ENCODE results near the gene KLHL36.
"Not testable (repeated sequence)": the region's sequence is repeated elsewhere in the genome, so short reads cannot be mapped to it uniquely, and the experiment has no call there.

The KLHL36 gene

GRCh38 chr16:84625556-84625955 is 22.8 kb upstream of the KLHL36 start:
- TF ChIP-seq CTCF (IDR thresholded peaks at IDR 0.05; ENCODE audit: insufficient read depth, low read depth, low read length, missing control alignments), result no peak
- DNase-seq (ENCODE audit: low read depth), result no peak
- H3K4me3 ChIP-seq (ENCODE audit: low read depth, low read length), result no peak overlapping the region

GRCh38 chr16:84628226-84628731 is 20.0 kb upstream of the KLHL36 start:
- TF ChIP-seq CTCF (IDR thresholded peaks at IDR 0.05; ENCODE audit: insufficient read depth, low read depth, low read length, missing control alignments), result no peak
- H3K4me3 ChIP-seq (ENCODE audit: low read depth, low read length), result no peak overlapping the region
- DNase-seq (ENCODE audit: low read depth), result no peak

GRCh38 chr16:84629580-84629979 is 18.7 kb upstream of the KLHL36 start:
- TF ChIP-seq CTCF (IDR thresholded peaks at IDR 0.05; ENCODE audit: insufficient read depth, low read depth, low read length, missing control alignments), result no peak
- H3K4me3 ChIP-seq (ENCODE audit: low read depth, low read length), result no peak overlapping the region
- no peak for DNase-seq (ENCODE audit: low read depth)

- no peak overlapping the region for H3K4me3 ChIP-seq (ENCODE audit: low read depth, low read length)
- no peak for TF ChIP-seq CTCF (IDR thresholded peaks at IDR 0.05; ENCODE audit: insufficient read depth, low read depth, low read length, missing control alignments)
- no peak for DNase-seq (ENCODE audit: low read depth)
Observed at GRCh38 chr16:84630009-84630408, 18.3 kb upstream of the KLHL36 start.

GRCh38 chr16:84630446-84631152 is 17.7 kb upstream of the KLHL36 start:
- TF ChIP-seq CTCF (IDR thresholded peaks at IDR 0.05; ENCODE audit: insufficient read depth, low read depth, low read length, missing control alignments), result no peak
- no peak for DNase-seq (ENCODE audit: low read depth)
- no peak overlapping the region for H3K4me3 ChIP-seq (ENCODE audit: low read depth, low read length)

GRCh38 chr16:84631153-84631466 is 17.2 kb upstream of the KLHL36 start:
- no peak for TF ChIP-seq CTCF (IDR thresholded peaks at IDR 0.05; ENCODE audit: insufficient read depth, low read depth, low read length, missing control alignments)
- no peak for DNase-seq (ENCODE audit: low read depth)
- H3K4me3 ChIP-seq (ENCODE audit: low read depth, low read length), result no peak overlapping the region

GRCh38 chr16:84631886-84632285 is 16.4 kb upstream of the KLHL36 start:
- no peak overlapping the region for H3K4me3 ChIP-seq (ENCODE audit: low read depth, low read length)
- no peak for DNase-seq (ENCODE audit: low read depth)

GRCh38 chr16:84632862-84633261 is 15.4 kb upstream of the KLHL36 start:
- not testable (repeated sequence) for DNase-seq (ENCODE audit: low read depth); H3K4me3 ChIP-seq (ENCODE audit: low read depth, low read length)

More at GRCh38 chr16:84631886-84632285, 16.4 kb upstream of the KLHL36 start:
- no peak for TF ChIP-seq CTCF (IDR thresholded peaks at IDR 0.05; ENCODE audit: insufficient read depth, low read depth, low read length, missing control alignments)
